Skeletal muscle tissue (tissue), 4 donors: ENCODE measurements around the gene TRIM29. TPM values are rescaled to one million over a fixed set of nuclear protein-coding genes. Genes with fewer than 3 reads are reported as not detected.

Source experiments
- H3K27ac ChIP-seq: one replicate; pipeline ENCODE4 v1.7.0; 2013; ENCODE audit warnings: mild to moderate bottlenecking, low read depth, low read length, inconsistent platforms
- H3K27me3 ChIP-seq, 3 donors: one replicate each; pipeline ENCODE4 v1.7.0; 2013; ENCODE audit warnings: low read length in 3 of 3; ENCODE audit not compliant: control insufficient read depth in 3 of 3, insufficient read depth in 3 of 3
- H3K36me3 ChIP-seq, 3 donors: one replicate each; pipeline ENCODE4 v1.7.0; 2013; ENCODE audit warnings: low read length in 3 of 3; ENCODE audit not compliant: control insufficient read depth in 3 of 3, insufficient read depth in 3 of 3
- H3K4me1 ChIP-seq, 3 donors: one replicate each; pipeline ENCODE4 v1.7.0; 2013; ENCODE audit warnings: low read length in 3 of 3, mild to moderate bottlenecking in 3 of 3; ENCODE audit not compliant: control insufficient read depth in 3 of 3, insufficient read depth in 3 of 3
- H3K4me3 ChIP-seq, 3 donors: one replicate each; pipeline ENCODE4 v1.7.0; 2013; ENCODE audit warnings: low read length in 3 of 3
- H3K9ac ChIP-seq, 3 donors: one replicate each; pipeline ENCODE4 v1.7.0; 2013; ENCODE audit warnings: low read length in 3 of 3, mild to moderate bottlenecking in 3 of 3, moderate library complexity in 2 of 3, low read depth in 1 of 3
- H3K9me3 ChIP-seq, 3 donors: one replicate each; pipeline ENCODE4 v1.7.0; 2013; ENCODE audit warnings: low read length in 3 of 3; ENCODE audit not compliant: control insufficient read depth in 3 of 3
- total RNA-seq: library from RNA; depleted of rRNA; stranded (reverse); fragments of >200 nt; gene quantifications from one replicate; pipeline ENCODE4 v1.2.3, GENCODE V29; 2014
- donor health status: Osteomylitis.

TRIM29 gene
- total RNA-seq, 1 donor from 2014 or later = 0.52 TPM

GRCh38 chr11:120123946-120124345, 14.0 kb downstream of the TRIM29 start:
- Histone ChIP-seq H3K9ac (no peak overlapping the region), H3K27ac (no peak overlapping the region), H3K9me3 (no peaks in the 10 kb centered on the region), H3K27me3 (peaks cover 0 to 11% (median 8%) of the 10 kb centered on the region in 3 donors), H3K4me1 (peaks cover 0 to under 1% (median 0%) of the 10 kb centered on the region in 3 donors), H3K36me3 (no peaks in the 10 kb centered on the region), H3K4me3 (no peak overlapping the region)

GRCh38 chr11:120122924-120123683, 14.8 kb downstream of the TRIM29 start:
- no peak overlapping the region for H3K9ac ChIP-seq
- no peaks in the 10 kb centered on the region for H3K36me3 ChIP-seq
- no peak overlapping the region for H3K4me3 ChIP-seq
- H3K27me3 ChIP-seq = peaks cover 0 to 15% (median 8%) of the 10 kb centered on the region in 3 donors
- H3K9me3 ChIP-seq = no peaks in the 10 kb centered on the region
- H3K4me1 ChIP-seq = no peaks in the 10 kb centered on the region
- no peak overlapping the region for H3K27ac ChIP-seq

- no peak overlapping the region for H3K27ac ChIP-seq
- H3K27me3 ChIP-seq = peaks cover 0 to 15% (median 8%) of the 10 kb centered on the region in 3 donors
- no peak overlapping the region for H3K4me3 ChIP-seq
- H3K36me3 ChIP-seq = no peaks in the 10 kb centered on the region
- no peaks in the 10 kb centered on the region for H3K9me3 ChIP-seq
- no peak overlapping the region for H3K9ac ChIP-seq
- no peaks in the 10 kb centered on the region for H3K4me1 ChIP-seq
Measured at GRCh38 chr11:120121914-120122473, 15.9 kb downstream of the TRIM29 start.

DNA sequence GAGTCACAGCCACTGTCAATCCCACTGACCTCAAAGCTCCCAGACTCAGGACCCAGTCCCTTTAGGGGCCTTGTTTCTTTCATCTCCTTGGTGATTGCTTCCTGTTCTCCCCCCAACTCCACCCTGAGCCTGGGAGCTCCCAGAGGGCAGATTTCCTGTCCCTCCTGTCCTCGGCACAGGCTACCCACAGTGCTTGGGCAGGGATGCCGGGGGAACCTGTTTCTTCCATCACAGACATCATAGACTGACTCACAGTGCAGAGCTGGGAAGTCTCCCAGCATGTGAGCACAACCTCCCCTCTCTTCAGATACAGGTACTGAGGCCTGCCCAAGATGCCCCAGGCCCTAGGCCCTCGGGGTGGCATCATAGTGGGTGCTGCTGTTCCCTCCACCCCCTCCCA, 16.6 kb downstream of the TRIM29 start:
- Histone ChIP-seq H3K36me3 (no peaks in the 10 kb centered on the region), H3K4me1 (no peaks in the 10 kb centered on the region), H3K4me3 (no peak overlapping the region), H3K27me3 (peaks cover 0 to 15% (median 8%) of the 10 kb centered on the region in 3 donors), H3K9me3 (no peaks in the 10 kb centered on the region), H3K27ac (no peak overlapping the region), H3K9ac (no peak overlapping the region)

DNA sequence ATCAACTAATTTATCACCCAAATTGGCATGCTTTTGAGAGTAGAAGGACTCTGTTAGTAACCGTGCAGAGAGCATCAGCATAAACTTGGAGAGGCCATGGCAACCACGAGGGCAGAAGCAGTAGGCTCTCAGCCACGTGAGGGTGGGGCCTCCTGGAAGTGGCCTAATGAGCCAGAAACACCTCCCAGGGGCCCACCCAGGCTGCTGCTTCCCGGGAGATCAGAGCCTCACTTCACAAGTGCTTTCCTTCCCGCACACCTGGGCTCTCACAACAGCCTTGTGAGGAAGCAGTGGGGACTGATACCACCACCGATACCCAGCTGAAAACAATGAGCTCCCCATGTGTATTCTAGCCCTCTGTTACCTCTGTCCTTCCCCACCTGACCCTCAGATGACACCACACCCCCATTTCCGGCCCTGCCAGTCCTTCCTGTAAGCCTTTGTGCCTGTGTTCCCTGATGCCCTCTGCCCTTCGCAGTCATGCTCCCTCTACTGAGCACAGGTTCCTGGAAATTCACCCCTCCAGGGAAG, 17.0 kb downstream of the TRIM29 start:
- Histone ChIP-seq H3K27me3 (peaks cover 0 to 15% (median 8%) of the 10 kb centered on the region in 3 donors), H3K36me3 (no peaks in the 10 kb centered on the region), H3K4me1 (no peaks in the 10 kb centered on the region), H3K9me3 (no peaks in the 10 kb centered on the region), H3K9ac (no peak overlapping the region), H3K4me3 (no peak overlapping the region), H3K27ac (no peak overlapping the region)

- Histone ChIP-seq H3K27me3 (peaks cover 0 to 12% (median 8%) of the 10 kb centered on the region in 3 donors), H3K27ac (no peak overlapping the region), H3K36me3 (no peaks in the 10 kb centered on the region), H3K9ac (no peak overlapping the region), H3K9me3 (no peaks in the 10 kb centered on the region), H3K4me1 (no peaks in the 10 kb centered on the region), H3K4me3 (no peak overlapping the region)
Measured at GRCh38 chr11:120119121-120119520, 18.8 kb downstream of the TRIM29 start.

DNA sequence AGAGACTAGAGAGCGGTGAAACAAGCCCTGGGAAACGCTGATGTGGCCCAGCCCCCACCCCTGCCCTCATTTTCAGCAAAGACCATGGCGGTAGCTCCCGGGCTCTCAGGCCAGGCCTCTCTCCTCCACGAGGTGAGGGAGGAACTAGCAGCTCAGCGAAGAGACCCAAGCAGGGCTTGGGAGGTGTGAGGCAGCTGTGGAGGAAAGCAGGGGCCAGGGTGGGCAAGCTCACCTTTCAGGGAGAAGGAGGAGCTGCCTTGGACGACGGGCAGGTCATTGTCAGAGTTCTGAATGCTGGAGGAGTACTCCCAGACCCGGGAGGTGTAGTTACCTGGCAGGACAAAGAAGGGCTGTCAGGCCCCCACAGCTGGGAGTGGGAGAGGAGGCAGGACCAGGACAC, 19.9 kb downstream of the TRIM29 start:
- Histone ChIP-seq H3K36me3 (no peaks in the 10 kb centered on the region), H3K9me3 (no peaks in the 10 kb centered on the region), H3K27ac (no peak overlapping the region), H3K27me3 (peaks cover 0 to 12% (median 11%) of the 10 kb centered on the region in 3 donors), H3K4me1 (no peaks in the 10 kb centered on the region), H3K9ac (no peak overlapping the region), H3K4me3 (no peak overlapping the region)

DNA sequence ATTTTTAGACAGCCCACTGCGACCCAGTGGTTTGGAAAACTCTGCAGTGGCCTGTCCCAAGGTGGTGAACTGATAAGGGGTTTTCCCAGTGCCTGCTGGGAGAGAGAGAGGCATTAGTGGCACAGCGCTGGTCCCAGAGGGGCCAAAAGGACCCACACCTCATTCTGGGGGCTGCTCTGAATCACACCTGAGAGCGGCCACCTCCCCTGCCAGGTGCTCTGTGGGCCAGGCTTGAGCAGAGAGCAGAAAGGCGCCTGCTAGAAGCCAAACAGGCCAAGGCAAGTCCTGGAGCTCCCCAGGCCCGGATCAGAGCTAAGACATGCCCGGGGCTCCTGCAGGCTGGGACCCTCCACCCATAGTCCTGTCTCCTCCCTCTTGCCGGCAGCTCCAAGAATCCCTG, 20.9 kb downstream of the TRIM29 start:
- Histone ChIP-seq H3K36me3 (no peaks in the 10 kb centered on the region), H3K4me1 (no peaks in the 10 kb centered on the region), H3K9me3 (no peaks in the 10 kb centered on the region), H3K9ac (no peak overlapping the region), H3K27ac (no peak overlapping the region), H3K27me3 (peaks cover 0 to 16% (median 11%) of the 10 kb centered on the region in 3 donors), H3K4me3 (no peak overlapping the region)

DNA sequence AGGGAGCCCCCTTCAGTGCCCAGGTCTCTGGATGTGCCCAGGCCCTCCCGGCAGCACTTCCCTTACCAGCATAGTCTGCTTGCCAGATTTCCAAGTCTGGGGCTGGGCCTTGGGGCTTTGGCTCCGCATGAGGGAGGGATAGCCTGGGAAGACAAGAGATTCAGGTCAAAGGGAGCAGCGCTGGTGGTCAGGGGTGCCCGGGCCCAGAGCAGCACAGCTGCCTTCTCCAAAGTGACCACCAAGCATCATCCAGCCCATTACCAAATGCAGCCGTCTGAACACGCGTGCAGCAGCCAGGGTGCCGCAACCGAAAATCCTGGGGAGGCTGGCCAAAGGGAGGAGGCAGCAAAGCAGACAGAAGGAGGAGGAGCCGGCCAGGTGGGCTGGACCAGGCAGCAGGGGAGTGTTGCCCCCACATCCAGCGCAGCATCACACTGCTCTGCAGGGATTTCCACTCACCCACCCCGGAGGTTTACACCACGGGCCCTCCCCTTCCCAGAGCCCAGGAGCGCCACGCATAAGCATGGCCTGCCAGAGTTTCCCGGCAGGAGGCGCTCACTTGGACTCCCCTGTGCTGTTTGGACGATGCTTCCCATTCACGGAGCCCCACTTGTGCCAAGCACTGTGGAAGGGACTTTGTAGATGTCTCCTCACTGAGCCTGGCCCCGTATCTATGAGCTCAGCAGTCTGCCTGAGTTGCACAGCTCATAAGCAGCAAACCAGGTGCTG, 22.5 kb downstream of the TRIM29 start:
- Histone ChIP-seq H3K36me3 (no peaks in the 10 kb centered on the region), H3K4me1 (no peaks in the 10 kb centered on the region), H3K27ac (no peak overlapping the region), H3K27me3 (peaks cover 0 to 13% (median 11%) of the 10 kb centered on the region in 3 donors), H3K4me3 (no peak overlapping the region), H3K9me3 (no peaks in the 10 kb centered on the region), H3K9ac (no peak overlapping the region)
